Activated naive CD4-positive, alpha-beta T cell treated with anti-CD3 and anti-CD28 coated beads, Interleukin-2, amount 50 U/mL, for 24 hours (primary cell): ENCODE data around the gene ZNF367.
"Not testable (repeated sequence)": the region's sequence is repeated elsewhere in the genome, so short reads cannot be mapped to it uniquely, and the experiment has no call there.

Source experiments
- H3K27ac Mint-ChIP-seq: one replicate; pipeline ENCODE4 v1.8.0; 2021; ENCODE audit warnings: mild to moderate bottlenecking, mixed read lengths
- H3K27me3 Mint-ChIP-seq: one replicate; pipeline ENCODE4 v1.8.0; 2021; ENCODE audit warnings: mixed read lengths
- H3K36me3 Mint-ChIP-seq: one replicate; pipeline ENCODE4 v1.8.0; 2021; ENCODE audit warnings: mixed read lengths
- H3K4me1 Mint-ChIP-seq: one replicate; pipeline ENCODE4 v1.8.0; 2021; ENCODE audit warnings: mixed read lengths
- H3K4me3 Mint-ChIP-seq: one replicate; pipeline ENCODE4 v1.8.0; 2021; ENCODE audit warnings: mild to moderate bottlenecking, mixed read lengths
- H3K9me3 Mint-ChIP-seq: one replicate; pipeline ENCODE4 v1.8.0; 2021; ENCODE audit warnings: mixed read lengths

Gene ZNF367

GRCh38 chr9:96362119-96362518 is 56.1 kb downstream of the ZNF367 start:
- H3K36me3 Mint-ChIP-seq, H3K27me3 Mint-ChIP-seq, H3K4me3 Mint-ChIP-seq, H3K4me1 Mint-ChIP-seq, H3K27ac Mint-ChIP-seq, H3K9me3 Mint-ChIP-seq: not testable (repeated sequence)

GRCh38 chr9:96361668-96362067 is 56.5 kb downstream of the ZNF367 start:
- Mint-ChIP-seq H3K9me3 (no peaks in the 10 kb centered on the region), H3K4me1 (no peaks in the 10 kb centered on the region), H3K36me3 (peaks cover 8% of the 10 kb centered on the region), H3K27ac (no peak overlapping the region), H3K4me3 (no peak overlapping the region), H3K27me3 (no peaks in the 10 kb centered on the region)

- Mint-ChIP-seq H3K4me3 (no peak overlapping the region), H3K27ac (no peak overlapping the region), H3K4me1 (no peaks in the 10 kb centered on the region), H3K36me3 (peaks cover 8% of the 10 kb centered on the region), H3K27me3 (no peaks in the 10 kb centered on the region), H3K9me3 (no peaks in the 10 kb centered on the region)
Measured at GRCh38 chr9:96360976-96361375, 57.2 kb downstream of the ZNF367 start.

GRCh38 chr9:96360523-96360922 is 57.6 kb downstream of the ZNF367 start:
- not testable (repeated sequence) for H3K27ac Mint-ChIP-seq, H3K9me3 Mint-ChIP-seq, H3K27me3 Mint-ChIP-seq, H3K4me1 Mint-ChIP-seq, H3K4me3 Mint-ChIP-seq, H3K36me3 Mint-ChIP-seq

GRCh38 chr9:96350866-96351265 is 67.3 kb downstream of the ZNF367 start:
- no peak overlapping the region for H3K4me3 Mint-ChIP-seq
- H3K27ac Mint-ChIP-seq: no peak overlapping the region
- H3K27me3 Mint-ChIP-seq: no peaks in the 10 kb centered on the region
- H3K4me1 Mint-ChIP-seq: no peaks in the 10 kb centered on the region
- peaks cover 12% of the 10 kb centered on the region for H3K36me3 Mint-ChIP-seq
- H3K9me3 Mint-ChIP-seq: no peaks in the 10 kb centered on the region

- no peaks in the 10 kb centered on the region for H3K4me1 Mint-ChIP-seq
- no peaks in the 10 kb centered on the region for H3K9me3 Mint-ChIP-seq
- H3K4me3 Mint-ChIP-seq: no peak overlapping the region
- H3K36me3 Mint-ChIP-seq: peaks cover 12% of the 10 kb centered on the region
- H3K27ac Mint-ChIP-seq: no peak overlapping the region
- H3K27me3 Mint-ChIP-seq: no peaks in the 10 kb centered on the region
Measured at GRCh38 chr9:96348261-96348660, 69.9 kb downstream of the ZNF367 start.

GRCh38 chr9:96345551-96345950 is 72.6 kb downstream of the ZNF367 start:
- Mint-ChIP-seq H3K36me3 (peaks cover 12% of the 10 kb centered on the region), H3K9me3 (no peaks in the 10 kb centered on the region), H3K27ac (no peak overlapping the region), H3K4me1 (no peaks in the 10 kb centered on the region), H3K27me3 (no peaks in the 10 kb centered on the region), H3K4me3 (no peak overlapping the region)

- Mint-ChIP-seq H3K36me3 (peaks cover 12% of the 10 kb centered on the region), H3K27me3 (no peaks in the 10 kb centered on the region), H3K4me3 (no peak overlapping the region), H3K9me3 (no peaks in the 10 kb centered on the region), H3K27ac (no peak overlapping the region), H3K4me1 (no peaks in the 10 kb centered on the region)
Measured at GRCh38 chr9:96344458-96345180, 73.6 kb downstream of the ZNF367 start.

GRCh38 chr9:96343515-96344360 is 74.4 kb downstream of the ZNF367 start:
- H3K9me3 Mint-ChIP-seq: no peaks in the 10 kb centered on the region
- peaks cover 8% of the 10 kb centered on the region for H3K36me3 Mint-ChIP-seq
- H3K27me3 Mint-ChIP-seq: no peaks in the 10 kb centered on the region
- no peaks in the 10 kb centered on the region for H3K4me1 Mint-ChIP-seq
- no peak overlapping the region for H3K27ac Mint-ChIP-seq
- H3K4me3 Mint-ChIP-seq: no peak overlapping the region

GRCh38 chr9:96342571-96343245 is 75.5 kb downstream of the ZNF367 start:
- H3K9me3 Mint-ChIP-seq: no peaks in the 10 kb centered on the region
- no peaks in the 10 kb centered on the region for H3K27me3 Mint-ChIP-seq
- H3K4me1 Mint-ChIP-seq: no peaks in the 10 kb centered on the region
- H3K4me3 Mint-ChIP-seq: no peak overlapping the region
- H3K36me3 Mint-ChIP-seq: no peaks in the 10 kb centered on the region
- no peak overlapping the region for H3K27ac Mint-ChIP-seq

GRCh38 chr9:96340707-96341106 is 77.5 kb downstream of the ZNF367 start:
- Mint-ChIP-seq H3K27ac (no peak overlapping the region), H3K27me3 (no peaks in the 10 kb centered on the region), H3K4me3 (no peak overlapping the region), H3K4me1 (no peaks in the 10 kb centered on the region), H3K9me3 (no peaks in the 10 kb centered on the region), H3K36me3 (no peaks in the 10 kb centered on the region)

GRCh38 chr9:96338299-96338698 is 79.9 kb downstream of the ZNF367 start:
- H3K27me3 Mint-ChIP-seq: no peaks in the 10 kb centered on the region
- no peaks in the 10 kb centered on the region for H3K9me3 Mint-ChIP-seq
- H3K4me1 Mint-ChIP-seq: no peaks in the 10 kb centered on the region
- H3K27ac Mint-ChIP-seq: no peak overlapping the region
- H3K36me3 Mint-ChIP-seq: peaks cover 3% of the 10 kb centered on the region
- no peak overlapping the region for H3K4me3 Mint-ChIP-seq
